ENCODE measurements around the gene ARID2.

Gene ARID2

GRCh38 chr12:45794422-45794821, 64.9 kb downstream of the ARID2 start:
- H3K36me3 ChIP-seq = no peaks in the 10 kb centered on the region
- H3K27me3 ChIP-seq = no peaks in the 10 kb centered on the region
- no peaks in the 10 kb centered on the region for H3K9me3 ChIP-seq
- no peak overlapping the region for H3K4me3 ChIP-seq (ENCODE audit: low read depth, low read length)
- peaks cover 5% of the 10 kb centered on the region for H3K4me1 ChIP-seq
- DNase-seq = no peak
- no peak for TF ChIP-seq CTCF (IDR thresholded peaks at IDR 0.05; ENCODE audit: low read depth, low read length)

- DNase-seq = no peak
- Histone ChIP-seq H3K36me3 (no peaks in the 10 kb centered on the region; the same call in 1 of the 2 replicates), H3K27me3 (no peaks in the 10 kb centered on the region), H3K9me3 (no peaks in the 10 kb centered on the region), H3K4me3 (ENCODE audit: low read depth, low read length) (no peak overlapping the region), H3K4me1 (no peaks in the 10 kb centered on the region)
- TF ChIP-seq CTCF (IDR thresholded peaks at IDR 0.05; ENCODE audit: low read depth, low read length) = no peak
Observed at GRCh38 chr12:45801625-45802024, 72.1 kb downstream of the ARID2 start.

- H3K9me3 ChIP-seq = no peaks in the 10 kb centered on the region
- TF ChIP-seq CTCF (IDR thresholded peaks at IDR 0.05; ENCODE audit: low read depth, low read length) = no peak
- no peak for DNase-seq
- no peaks in the 10 kb centered on the region for H3K27me3 ChIP-seq
- no peaks in the 10 kb centered on the region for H3K4me1 ChIP-seq
- no peaks in the 10 kb centered on the region; the same call in 1 of the 2 replicates for H3K36me3 ChIP-seq
- no peak overlapping the region for H3K4me3 ChIP-seq (ENCODE audit: low read depth, low read length)
Observed at GRCh38 chr12:45803111-45803510, 73.6 kb downstream of the ARID2 start.

GRCh38 chr12:45816652-45817051, 87.1 kb downstream of the ARID2 start:
- Histone ChIP-seq H3K4me1 (no peaks in the 10 kb centered on the region; the same call in 1 of the 2 replicates), H3K36me3 (peaks cover 15% of the 10 kb centered on the region), H3K4me3 (ENCODE audit: low read depth, low read length) (no peak overlapping the region), H3K27me3 (no peaks in the 10 kb centered on the region), H3K9me3 (no peaks in the 10 kb centered on the region; the same call in 1 of the 2 replicates)
- 0 out of 2 replicates have a peak, but pooled peaks have one; percentile 4 for TF ChIP-seq CTCF (IDR thresholded peaks at IDR 0.05; ENCODE audit: low read depth, low read length)
- DNase-seq = no peak

- H3K27me3 ChIP-seq = no peaks in the 10 kb centered on the region
- DNase-seq = no peak
- TF ChIP-seq CTCF (IDR thresholded peaks at IDR 0.05; ENCODE audit: low read depth, low read length) = no peak
- H3K36me3 ChIP-seq = peaks cover 22% of the 10 kb centered on the region
- H3K9me3 ChIP-seq = no peaks in the 10 kb centered on the region
- no peaks in the 10 kb centered on the region for H3K4me1 ChIP-seq
- H3K4me3 ChIP-seq (ENCODE audit: low read depth, low read length) = no peak overlapping the region
Observed at GRCh38 chr12:45827974-45828373, 98.5 kb downstream of the ARID2 start.

GRCh38 chr12:45828402-45828801, 98.9 kb downstream of the ARID2 start:
- Histone ChIP-seq H3K36me3 (peaks cover 19% of the 10 kb centered on the region), H3K4me1 (no peaks in the 10 kb centered on the region), H3K4me3 (ENCODE audit: low read depth, low read length) (no peak overlapping the region), H3K27me3 (no peaks in the 10 kb centered on the region), H3K9me3 (no peaks in the 10 kb centered on the region)
- TF ChIP-seq CTCF (IDR thresholded peaks at IDR 0.05; ENCODE audit: low read depth, low read length) = no peak
- no peak for DNase-seq

All from BE2C (cell line).